COLO829 (cell line): Measurements from ENCODE around the gene SYT4.
A peak's percentile ranks its signal among the peaks of the same experiment; 100 is the strongest.
"Not testable (repeated sequence)": the region's sequence is repeated elsewhere in the genome, so short reads cannot be mapped to it uniquely, and the experiment has no call there.

Experiments used
- DNase-seq: peaks from one replicate; pipeline ENCODE4 v3.0.0; 2012; ENCODE audit warnings: low spot score

Gene SYT4, protein sequence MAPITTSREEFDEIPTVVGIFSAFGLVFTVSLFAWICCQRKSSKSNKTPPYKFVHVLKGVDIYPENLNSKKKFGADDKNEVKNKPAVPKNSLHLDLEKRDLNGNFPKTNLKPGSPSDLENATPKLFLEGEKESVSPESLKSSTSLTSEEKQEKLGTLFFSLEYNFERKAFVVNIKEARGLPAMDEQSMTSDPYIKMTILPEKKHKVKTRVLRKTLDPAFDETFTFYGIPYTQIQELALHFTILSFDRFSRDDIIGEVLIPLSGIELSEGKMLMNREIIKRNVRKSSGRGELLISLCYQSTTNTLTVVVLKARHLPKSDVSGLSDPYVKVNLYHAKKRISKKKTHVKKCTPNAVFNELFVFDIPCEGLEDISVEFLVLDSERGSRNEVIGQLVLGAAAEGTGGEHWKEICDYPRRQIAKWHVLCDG

DNA sequence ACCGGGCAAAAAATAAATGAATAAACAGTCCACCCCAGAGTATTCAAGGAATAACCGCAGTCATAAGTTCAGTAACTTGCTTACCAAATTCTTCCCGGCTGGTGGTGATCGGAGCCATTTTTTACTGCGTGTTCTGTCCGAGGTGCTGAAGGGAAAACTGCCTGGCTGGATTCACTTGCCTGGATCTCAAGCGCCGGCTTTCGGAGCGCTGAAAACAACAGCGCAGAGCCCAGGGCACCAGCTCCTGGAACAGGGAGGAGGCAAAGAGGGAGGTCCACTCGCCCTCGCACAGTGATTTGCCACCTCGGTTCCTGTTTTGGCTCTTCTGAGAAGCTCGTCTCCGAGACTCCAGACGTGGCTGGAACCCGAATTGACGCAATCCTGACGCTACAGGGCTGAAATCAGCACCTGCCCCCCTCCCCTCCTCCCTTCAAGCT is at the start of gene SYT4:
Gene SYT4, minus strand, starts transcription at position 327 of the 437 bp plus-strand sequence. Its CDS starts 209 bp downstream, at position 118.
- peak; percentile 19 for DNase-seq

DNA sequence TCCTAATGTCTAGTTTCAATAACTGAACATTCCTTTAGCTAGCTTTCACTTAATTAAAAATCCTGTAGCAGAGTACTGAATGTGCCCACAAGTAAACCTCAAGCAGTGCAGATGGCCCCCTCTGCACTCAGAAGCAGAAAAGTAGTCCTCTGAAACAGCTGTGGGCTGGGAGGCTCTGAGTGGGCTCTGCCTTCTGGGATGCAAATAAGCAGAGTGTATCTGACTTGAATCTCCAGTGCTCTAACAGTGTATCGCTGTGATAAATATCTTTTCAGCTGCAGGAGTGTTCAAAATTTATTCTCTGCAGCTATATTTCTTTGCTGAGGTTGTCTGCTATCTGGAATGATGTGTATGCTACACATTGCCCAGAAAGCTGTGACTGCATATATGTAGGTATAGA is 44.8 kb upstream of the SYT4 start:
- no peak for DNase-seq

DNA sequence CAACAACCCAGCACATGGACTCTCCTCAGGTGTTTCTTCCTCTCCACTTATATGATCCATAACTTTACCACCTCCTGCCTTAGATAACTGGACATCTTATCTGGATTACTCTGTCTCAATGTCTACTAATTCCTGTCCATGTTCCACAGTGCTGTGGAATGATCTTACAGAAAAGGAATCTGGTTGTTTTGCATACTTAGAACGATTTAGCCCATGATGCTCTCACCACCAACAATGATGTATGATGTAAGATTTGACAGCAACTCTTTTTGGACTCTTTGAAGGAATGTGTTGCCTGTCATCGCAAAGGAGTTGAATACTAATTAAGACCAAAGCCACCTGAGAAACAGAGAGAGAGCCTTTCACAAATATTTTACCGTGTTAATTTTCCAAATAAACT is 37.7 kb upstream of the SYT4 start:
- no peak for DNase-seq

DNA sequence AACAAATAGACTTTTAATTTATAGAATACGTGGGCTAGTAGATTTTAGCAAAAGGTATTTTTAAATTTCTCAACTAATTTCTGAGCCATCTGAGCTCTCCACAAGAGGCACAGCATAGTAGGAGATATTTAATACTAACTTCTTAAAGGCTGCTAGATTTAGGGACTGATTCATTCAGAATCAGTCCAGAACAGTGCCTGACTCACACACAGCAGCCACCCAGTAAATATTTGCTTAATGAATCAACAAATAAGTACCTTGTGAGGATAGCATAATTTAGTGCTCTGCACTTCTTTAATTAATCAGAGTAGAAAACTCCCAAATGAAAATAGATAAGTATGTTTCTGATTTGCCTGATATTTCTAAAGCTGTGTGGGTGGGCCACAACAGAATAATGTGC is 35.6 kb upstream of the SYT4 start:
- no peak for DNase-seq

DNA sequence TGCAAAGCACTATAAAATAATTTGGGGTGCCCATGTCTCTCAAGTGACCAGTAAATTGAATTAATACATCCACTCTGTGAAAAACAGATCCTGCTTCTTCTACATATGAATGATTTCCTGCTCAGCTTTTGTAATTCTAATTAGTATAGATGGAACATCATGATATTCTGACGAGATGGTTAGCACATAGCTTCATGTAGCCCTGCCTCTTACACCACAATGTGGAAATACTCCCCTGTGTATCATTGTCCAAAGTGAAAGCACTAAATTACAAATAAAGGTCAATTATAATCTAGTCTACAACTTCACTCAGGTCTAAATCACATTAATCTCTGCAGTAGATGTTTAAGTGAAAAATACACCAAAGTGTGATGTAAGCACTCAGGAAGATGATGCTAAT is 32.9 kb upstream of the SYT4 start:
- no peak for DNase-seq

DNA sequence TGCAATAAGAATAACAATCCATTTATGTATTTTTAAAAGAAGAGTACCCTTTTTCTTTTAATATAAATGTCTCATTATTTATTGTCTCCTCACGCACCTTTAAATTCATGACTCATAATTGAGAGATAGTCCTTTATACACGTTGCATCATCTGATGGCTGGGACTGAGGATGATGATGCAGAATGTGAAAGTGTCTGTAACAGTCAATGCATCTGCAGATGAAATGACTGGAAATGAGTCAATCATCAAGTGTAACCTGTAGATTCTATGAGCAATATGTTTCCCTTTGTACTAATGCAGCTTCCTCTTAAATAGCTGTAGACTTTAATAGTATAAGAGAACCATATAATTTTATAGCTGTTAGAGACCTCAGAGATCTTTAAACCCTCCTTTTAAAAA is 26.1 kb upstream of the SYT4 start:
- DNase-seq: no peak

DNA sequence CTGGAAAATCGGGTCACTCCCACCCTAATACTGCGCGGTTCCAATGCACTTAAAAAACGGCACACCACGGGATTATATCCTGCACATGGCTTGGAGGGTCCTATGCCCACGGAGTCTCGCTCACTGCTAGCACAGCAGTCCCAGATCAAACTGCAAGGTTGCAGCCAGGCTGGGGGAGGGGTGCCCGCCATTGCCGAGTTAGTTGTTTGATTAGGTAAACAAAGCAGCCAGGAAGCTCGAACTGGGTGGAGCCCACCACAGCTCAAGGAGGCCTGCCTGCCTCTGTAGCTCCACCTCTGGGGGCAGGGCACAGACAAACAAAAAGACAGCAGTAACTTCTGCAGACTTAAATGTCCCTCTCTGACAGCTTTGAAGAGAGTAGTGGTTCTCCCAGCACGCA is 8.9 kb upstream of the SYT4 start:
- not testable (repeated sequence) for DNase-seq

DNA sequence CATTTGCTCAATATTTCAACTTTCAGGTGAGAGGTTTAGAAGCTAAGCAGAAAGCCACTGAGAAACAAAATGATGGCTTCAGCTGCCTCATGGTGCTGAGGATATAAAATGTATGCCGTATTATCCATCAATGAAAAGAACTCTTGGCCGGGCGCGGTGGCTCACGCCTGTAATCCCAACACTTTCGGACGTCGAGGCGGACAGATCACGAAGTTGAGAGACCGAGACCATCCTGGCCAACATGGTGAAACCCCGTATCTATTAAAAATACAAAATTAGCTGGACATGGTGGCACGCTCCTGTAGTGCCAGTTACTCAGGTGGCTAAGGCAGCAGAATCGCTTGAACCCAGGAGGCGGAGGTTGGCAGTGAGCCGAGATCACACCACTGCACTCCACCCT is 6.0 kb upstream of the SYT4 start:
- DNase-seq: no peak

DNA sequence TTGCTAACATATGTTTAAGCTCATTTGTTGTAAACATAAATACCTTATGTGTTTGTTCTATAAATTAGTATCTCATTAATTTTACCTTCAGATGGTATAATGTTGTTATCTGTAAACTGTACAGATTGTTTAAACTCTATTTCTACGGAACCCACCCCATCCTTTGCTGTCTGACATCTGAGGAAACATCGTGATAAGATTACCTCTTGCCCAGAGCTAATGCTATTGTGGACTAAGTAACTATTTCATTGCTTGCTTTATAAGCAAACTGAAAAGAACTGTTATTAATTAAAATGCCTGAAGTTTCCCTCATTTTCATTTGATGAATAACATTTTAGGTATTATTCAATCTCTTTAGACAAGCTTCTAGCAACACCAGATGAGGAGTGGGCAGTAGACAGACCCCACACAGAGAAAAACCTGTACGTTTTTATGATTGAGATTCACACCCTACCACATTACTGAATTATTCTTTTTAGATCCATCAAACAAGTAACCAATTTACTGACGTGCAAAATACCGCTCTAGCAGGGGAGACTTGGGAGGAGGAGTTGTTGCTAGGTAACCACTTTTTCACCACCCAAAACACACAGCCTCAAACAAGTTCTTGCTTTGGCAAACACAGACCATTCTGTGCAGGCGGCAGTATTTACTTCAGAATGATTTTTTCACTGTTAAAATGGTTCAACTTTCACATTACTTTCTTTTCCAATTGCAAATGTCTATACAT is 1.9 kb upstream of the SYT4 start:
- no peak for DNase-seq

DNA sequence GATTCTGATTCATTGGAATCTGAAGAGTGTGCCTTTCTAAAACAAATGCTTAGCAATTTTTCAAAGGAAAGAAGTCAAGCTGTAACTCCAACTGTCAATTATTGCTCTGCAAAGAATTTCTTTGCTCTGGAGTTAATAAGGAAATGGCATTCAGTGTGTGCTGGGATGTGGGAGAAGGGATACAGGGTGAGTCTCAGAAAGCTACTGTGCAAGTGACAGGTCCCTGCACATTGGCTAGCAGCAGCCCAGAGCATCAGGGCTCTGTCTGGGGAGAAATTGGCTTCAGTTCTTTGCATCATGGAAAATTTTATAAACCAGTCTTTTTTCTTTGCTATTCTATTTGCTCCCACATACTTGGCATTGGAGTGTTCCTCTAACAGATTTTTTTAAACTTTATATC is 1.1 kb upstream of the SYT4 start:
- DNase-seq: no peak

DNA sequence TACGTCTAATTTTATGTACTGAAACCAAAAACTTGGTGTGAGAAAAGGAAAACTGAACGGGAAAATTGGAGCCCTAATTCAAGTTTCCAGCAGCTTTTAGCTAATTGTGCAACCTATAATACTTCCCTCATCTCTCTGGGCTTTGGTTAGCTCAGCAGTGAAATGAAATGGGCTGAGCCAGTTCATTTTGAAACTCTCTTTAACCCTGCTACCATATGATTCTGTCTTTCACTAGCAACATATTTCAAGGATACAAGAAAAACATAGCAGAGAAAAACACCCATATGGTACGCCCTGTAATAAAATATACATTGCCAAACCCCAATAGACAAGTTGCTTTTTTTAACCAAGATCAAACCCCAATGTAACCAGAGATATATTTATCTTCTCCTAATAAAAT is 799 bp downstream of the SYT4 start:
- DNase-seq: no peak

DNA sequence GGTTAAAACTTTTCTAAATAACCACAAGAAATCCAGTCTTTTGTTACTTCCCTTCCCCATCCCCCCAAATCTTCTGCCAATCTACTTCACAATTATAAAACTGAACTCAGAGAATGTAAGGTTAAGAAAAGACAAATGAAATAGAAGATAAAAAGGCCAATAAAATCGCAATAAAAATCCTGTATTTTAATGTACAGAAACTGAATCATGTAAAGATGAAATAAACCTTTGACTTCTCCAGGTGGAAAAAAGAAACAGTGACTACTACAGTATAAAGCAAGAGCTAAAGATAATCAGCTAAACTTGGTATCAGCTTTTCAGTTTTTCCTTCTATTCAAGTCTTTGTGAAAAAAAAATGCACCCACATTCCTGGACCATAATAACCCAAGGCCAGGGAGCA is 1.7 kb downstream of the SYT4 start:
- DNase-seq: no peak

DNA sequence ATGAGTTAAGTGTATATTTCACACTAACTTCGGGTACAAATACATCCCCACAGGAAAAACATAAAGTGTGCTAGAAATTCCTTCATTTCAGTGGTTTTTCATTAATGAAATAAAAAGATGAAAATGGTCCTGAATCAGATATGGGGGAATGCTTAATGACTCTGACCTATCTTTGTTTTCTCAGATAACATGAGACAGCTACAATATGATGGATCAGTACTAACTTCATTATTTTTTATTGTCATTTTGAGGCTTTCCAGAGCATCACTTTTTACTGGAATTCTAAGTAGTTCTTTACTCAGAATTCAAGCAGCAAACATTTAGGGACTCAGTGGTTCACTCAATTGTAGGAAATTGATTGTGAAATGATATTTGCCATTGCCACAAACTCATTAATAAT is 2.8 kb downstream of the SYT4 start:
- no peak for DNase-seq

DNA sequence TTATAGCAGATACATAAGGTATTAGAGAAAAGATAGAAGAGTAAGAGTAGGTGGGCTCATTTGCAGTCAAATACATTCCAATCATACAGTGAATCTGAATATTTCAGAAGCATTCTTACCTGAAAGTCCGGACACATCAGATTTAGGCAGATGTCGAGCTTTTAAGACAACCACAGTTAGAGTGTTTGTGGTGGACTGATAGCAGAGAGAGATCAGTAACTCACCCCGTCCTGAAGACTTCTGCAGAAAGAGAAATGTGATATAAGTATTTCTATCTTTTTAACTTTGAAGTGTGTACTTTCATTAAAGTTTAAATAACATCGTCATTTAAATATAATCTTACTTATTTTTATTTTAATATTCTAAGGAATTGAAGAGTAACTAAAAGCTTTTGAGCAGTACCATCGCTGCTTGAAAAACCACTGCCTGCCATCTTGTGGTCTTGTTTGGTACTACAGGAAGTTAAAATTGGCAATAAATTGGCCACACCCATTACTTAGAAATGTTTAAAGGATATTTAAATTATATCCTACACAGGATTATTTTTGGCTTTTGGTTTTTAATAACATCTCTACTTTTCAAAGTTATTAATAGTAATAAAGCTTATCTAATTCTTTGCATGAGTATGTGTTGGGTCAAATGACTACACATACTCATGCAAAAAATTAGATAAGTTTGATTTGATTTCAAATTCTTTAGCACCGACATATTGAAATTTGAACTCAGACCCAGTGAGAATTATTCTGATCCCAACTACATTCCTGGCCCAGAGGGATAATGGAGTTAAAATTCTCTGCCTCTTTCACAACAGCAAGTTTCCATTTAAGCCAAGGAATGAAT is 5.5 kb downstream of the SYT4 start:
- peak; percentile 6 for DNase-seq

DNA sequence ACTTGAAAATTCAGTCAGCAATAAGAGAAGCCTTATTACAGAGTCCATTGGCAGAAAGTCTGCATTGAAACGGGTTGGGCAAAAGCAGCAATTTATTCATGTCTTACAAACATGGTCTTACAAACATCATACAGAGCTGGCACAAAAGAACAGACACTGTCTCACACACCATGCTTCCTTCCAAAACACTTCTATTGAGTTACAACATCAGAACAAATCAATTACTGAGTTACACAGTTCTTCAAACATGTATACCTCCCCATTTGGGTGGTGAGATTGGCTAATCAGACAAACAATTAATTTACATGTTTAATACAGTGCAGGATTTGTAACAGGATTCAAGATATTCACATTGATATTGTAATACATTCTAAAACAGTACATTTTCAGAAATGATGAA is 9.5 kb downstream of the SYT4 start:
- DNase-seq: no peak

DNA sequence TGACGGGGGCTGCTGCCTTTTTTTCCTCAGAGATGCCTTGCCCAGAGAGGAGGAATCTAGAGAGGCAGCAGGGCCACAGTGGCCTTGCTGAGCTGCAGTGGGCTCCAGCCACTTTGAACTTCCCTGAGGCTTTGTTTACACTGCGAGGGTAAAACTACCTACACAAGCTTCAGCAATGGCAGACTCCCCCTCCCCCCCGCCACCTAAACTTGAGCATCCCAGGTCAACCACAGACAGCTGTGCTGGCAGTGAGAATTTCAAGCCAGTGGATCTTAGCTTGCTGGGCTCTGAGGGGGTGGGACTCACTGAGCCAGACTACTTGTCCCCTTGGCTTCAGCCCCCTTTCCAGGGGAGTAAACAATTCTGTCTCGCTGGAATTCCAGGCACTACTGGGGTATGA is 11.8 kb downstream of the SYT4 start:
- no peak for DNase-seq

DNA sequence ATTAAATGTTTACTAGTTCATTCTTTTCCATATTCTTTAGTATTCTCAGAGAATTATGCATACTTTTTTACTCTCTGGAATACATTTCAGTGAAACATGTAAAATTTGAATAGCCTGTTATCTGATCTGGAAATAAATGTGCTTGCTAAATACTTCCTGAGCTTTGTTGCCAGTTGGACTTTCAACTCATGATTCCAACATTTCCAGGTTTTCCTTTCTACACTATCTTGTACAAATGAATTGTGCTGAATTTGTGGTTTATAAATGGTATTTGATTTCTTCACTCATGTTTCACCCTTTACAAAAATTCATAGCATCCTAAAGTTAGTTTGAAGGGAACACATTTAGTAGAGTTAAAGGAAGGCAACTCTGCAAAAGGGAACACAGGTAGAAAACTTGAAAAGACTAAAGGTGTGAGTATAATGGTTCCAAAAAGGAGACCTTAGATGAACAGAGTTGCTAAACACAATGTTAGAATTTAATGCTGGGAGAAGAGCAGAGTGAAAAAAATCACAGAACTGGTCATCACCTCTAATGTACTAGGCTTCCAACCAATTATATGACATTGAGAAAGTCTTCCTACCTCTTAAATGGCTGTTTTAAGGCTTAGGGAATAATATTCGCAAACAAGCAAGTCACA is 28.6 kb downstream of the SYT4 start:
- no peak for DNase-seq

DNA sequence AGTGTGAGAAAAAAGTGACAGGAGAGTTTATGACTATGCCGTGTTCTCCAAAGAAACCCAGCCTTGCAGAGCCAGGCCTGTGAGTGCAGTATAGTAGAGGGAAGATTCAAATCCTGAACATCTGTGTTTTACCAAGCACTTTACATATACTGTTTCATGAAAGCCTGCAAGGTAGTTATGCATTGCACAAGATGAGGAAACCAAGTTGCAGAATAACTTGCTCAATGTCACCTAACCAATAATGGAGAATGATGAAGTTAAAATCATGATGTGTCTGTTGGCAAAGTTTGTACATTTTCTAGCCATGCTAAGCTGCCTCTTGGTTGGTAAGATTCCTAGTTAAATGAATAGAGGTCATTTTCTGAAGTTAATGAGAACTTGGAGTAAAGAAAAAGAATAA is 29.3 kb downstream of the SYT4 start:
- no peak for DNase-seq

DNA sequence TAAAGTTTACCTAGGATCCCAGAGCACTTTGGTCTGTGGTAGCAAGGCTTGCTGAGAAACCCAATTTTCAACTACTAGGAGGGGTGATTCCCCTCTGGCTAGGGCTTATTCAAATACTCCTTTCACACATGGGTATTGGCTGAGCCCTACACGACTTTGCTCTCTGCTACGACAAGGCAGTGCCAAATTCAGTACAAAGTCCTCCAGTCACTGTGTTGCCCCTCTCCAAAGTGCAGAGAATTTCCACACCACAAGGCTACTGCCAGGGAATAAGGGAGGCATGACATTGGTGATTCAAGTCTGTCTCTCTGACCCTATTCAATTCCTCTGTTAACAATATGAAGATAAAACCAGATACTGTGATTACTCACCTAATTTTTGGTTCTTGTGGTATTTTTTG is 38.9 kb downstream of the SYT4 start:
- no peak for DNase-seq

DNA sequence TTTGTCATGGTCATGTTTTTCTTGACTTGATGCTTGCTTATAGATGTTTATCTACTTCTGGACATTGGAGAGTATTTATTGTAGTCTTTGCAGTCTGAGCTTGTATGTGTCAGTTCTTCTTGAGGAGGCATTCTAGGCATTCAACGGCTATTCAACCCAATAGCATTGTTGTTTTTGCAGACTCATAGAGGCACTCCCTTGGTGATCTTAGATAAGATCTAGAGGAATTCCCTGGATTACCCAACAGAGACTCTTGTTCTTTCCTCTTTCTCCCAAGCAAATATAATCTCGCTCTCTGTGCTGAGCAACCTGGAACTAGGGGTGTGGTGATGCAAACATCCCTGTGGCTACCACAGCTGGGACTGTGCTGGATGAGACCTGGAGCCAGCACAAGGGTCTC is 40.4 kb downstream of the SYT4 start:
- DNase-seq: no peak

DNA sequence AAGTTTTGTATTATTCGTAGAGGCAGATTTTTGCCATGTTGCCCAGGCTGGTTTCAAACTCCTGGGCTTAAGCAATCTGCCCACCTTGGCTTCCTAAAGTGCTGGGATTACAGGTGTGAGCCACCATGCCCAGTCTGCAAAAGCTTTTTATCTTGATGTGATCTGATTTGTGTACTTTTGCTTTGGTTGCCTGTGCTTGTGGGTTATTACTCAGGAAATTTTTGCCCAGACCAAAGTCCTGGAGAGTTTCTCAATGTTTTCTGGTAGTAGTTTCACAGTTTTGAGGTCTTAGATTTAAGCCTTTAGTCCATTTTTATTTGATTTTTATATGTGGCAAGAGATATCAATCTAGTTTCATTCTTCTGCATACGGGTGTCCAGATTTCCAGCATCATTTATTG is 42.4 kb downstream of the SYT4 start:
- no peak for DNase-seq

DNA sequence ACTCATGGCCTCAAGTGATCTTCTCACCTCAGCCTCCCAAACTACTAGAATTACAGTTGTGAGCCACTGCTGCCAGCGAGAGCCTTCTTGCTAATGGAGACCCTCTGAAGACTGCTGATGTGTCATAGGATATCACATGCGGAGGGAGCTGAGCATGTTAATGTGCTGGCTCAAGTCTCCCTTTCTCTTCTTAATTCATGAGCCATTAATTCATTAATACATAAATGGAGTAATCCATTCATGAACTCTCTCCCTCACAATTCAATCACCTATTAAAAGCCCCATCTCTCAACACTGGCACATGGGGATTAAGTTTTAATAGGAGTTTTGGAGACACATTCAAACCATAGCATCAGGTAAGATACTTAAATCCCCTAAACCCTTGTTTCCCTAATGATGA is 54.8 kb downstream of the SYT4 start:
- DNase-seq: no peak
